OCI-LY7 (cell line): ENCODE results near the gene ANGPTL4. TPM values are rescaled to one million over a fixed set of nuclear protein-coding genes. Genes with fewer than 3 reads are reported as not detected.

Experiments used
- BruUV-seq: library from RNA; stranded (reverse); fragments of 400-500 nt; replicated peaks from 2 replicates; lab custom pipeline; 2021; lab: Mats Ljungman, UMichigan
- CTCF ChIA-PET: fragments of 300-600 bp; sonication (Branson Sonifier 250); formaldehyde crosslinking; loops from one replicate; lab custom pipeline; 2022; ENCODE audit warnings: antibody characterized with exemption; ENCODE audit not compliant: unreplicated experiment; lab: Charles Lee
- POLR2A ChIA-PET: fragments of 300-600 bp; sonication (Branson Sonifier 250); formaldehyde crosslinking; loops from one replicate; lab custom pipeline; 2022; ENCODE audit warnings: antibody characterized with exemption; lab: Charles Lee
- DNase-seq: peaks from one replicate; pipeline ENCODE4 v3.0.0-alpha.2; 2015; ENCODE audit warnings: low spot score
- H2AFZ ChIP-seq: fragments of 200-600 bp; sonication (generic), shearing (Covaris generic); 2 replicates; pipeline ENCODE4 v1.6.1; 2014; ENCODE audit warnings: mild to moderate bottlenecking, antibody characterized with exemption, low read length, moderate library complexity
- H3K27ac ChIP-seq: fragments of 200-600 bp; sonication (generic); 2 replicates; pipeline ENCODE4 v1.5.1; 2014; ENCODE audit warnings: mixed run types, low read depth, mild to moderate bottlenecking, moderate library complexity, low read length, inconsistent platforms; ENCODE audit not compliant: poor library complexity, severe bottlenecking
- H3K36me3 ChIP-seq: fragments of 200-600 bp; sonication (generic); 2 replicates; pipeline ENCODE4 v1.6.1; 2014; ENCODE audit warnings: mild to moderate bottlenecking, antibody characterized with exemption, low read length, moderate library complexity, mixed read lengths; ENCODE audit not compliant: insufficient read depth
- H3K4me1 ChIP-seq: fragments of 200-600 bp; sonication (generic); 2 replicates; pipeline ENCODE4 v1.5.1; 2014; ENCODE audit warnings: mild to moderate bottlenecking, low read length; ENCODE audit not compliant: insufficient read depth, poor library complexity, severe bottlenecking
- H3K4me2 ChIP-seq: fragments of 200-600 bp; sonication (generic); 2 replicates; pipeline ENCODE4 v1.6.1; 2014; ENCODE audit warnings: mild to moderate bottlenecking, low read length
- H3K4me3 ChIP-seq: fragments of 200-600 bp; sonication (generic); 2 replicates; pipeline ENCODE4 v1.5.1; 2014; ENCODE audit warnings: mild to moderate bottlenecking, low read depth, low read length; ENCODE audit not compliant: poor library complexity, severe bottlenecking
- H3K79me2 ChIP-seq: fragments of 200-600 bp; sonication (generic); 2 replicates; pipeline ENCODE4 v1.6.1; 2016; ENCODE audit warnings: low read depth, mild to moderate bottlenecking, low read length, moderate library complexity, mixed read lengths; ENCODE audit not compliant: insufficient read depth
- H3K9me2 ChIP-seq: fragments of 200-600 bp; sonication (generic); 2 replicates; pipeline ENCODE4 v1.6.1; 2016; ENCODE audit warnings: mild to moderate bottlenecking, low read length, mixed read lengths; ENCODE audit not compliant: insufficient read depth
- H3K9me3 ChIP-seq: fragments of 200-600 bp; sonication (generic); 2 replicates; pipeline ENCODE4 v1.6.1; 2014; ENCODE audit warnings: mild to moderate bottlenecking, mixed run types, low read length, mixed read lengths
- H4K20me1 ChIP-seq: fragments of 200-600 bp; sonication (generic); 2 replicates; pipeline ENCODE4 v1.6.1; 2014; ENCODE audit warnings: mild to moderate bottlenecking, antibody characterized with exemption, low read length, moderate library complexity, mixed read lengths; ENCODE audit not compliant: insufficient read depth
- EZH2phosphoT487 ChIP-seq: fragments of 200-600 bp; sonication (generic); IDR thresholded peaks from 2 replicates; pipeline ENCODE4 v1.6.1; 2018; ENCODE audit warnings: low read depth, borderline replicate concordance, mild to moderate bottlenecking, mixed run types, antibody characterized with exemption, low read length, moderate library complexity, mixed read lengths
- intact Hi-C: fragments of 100-400 bp; cut with micrococcal nuclease; formaldehyde crosslinking; loops from one replicate; pipeline ENCODE4 v1.10.0; 2022; ENCODE audit not compliant: unreplicated experiment
- total RNA-seq, 2 experiments: library from RNA; depleted of rRNA in 1 of 2; stranded (reverse); fragments of >200 nt in 1 of 2; shearing (Covaris generic) in 1 of 2; gene quantifications; 2 replicates each; pipeline ENCODE4 v1.2.3, GENCODE V29; 2014 to 2022
- TF ChIP-seq, protein P1 (sequence below): fragments of 200-600 bp; sonication (generic); conservative IDR thresholded peaks from 2 replicates; pipeline ENCODE4 v1.5.1; 2014; ENCODE audit warnings: mild to moderate bottlenecking, antibody characterized with exemption, low read length, moderate library complexity, mixed read lengths

Gene ANGPTL4
- total RNA-seq, 2 experiments from 2014 or later: not detected

DNA sequence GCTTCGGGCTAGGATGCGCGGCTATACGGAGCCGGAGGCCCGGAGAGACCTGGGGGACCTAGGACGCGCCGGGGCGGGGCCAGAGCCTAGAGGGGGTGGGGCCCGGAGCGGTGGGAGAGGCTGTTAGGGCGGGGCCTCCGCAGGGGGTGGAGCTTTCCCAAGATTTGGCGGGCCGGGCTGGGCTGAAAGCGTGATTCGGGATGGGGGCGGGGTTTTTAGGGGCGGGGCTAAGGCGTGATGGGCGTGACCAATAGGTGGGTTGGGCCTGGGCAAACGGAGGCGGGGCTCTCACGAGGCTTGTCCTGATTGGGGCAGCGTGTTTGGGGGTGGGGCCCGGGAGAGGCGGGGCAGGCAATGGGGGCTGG, 26.6 kb downstream of the ANGPTL4 start:
- H3K9me3 ChIP-seq: peaks cover 11% of the 10 kb centered on the region; the same call in 1 of the 2 replicates
- POLR2A ChIA-PET: interaction anchor here (0.6 to 1.6 kb wide), 4 partner anchors 11 to 92 kb away, joined by 4 to 6 read pairs (median 4); partner anchors contain the start of gene MARCHF2
- intact Hi-C loops: no loop called here
- peaks cover 14% of the 10 kb centered on the region for H3K4me1 ChIP-seq
- 0 out of 2 replicates have a peak, but pooled peaks cover 6% of the 10 kb centered on the region for H4K20me1 ChIP-seq
- peak; percentile 92 for DNase-seq
- no peak for TF ChIP-seq EZH2phosphoT487
- TF ChIP-seq, protein P1, sequence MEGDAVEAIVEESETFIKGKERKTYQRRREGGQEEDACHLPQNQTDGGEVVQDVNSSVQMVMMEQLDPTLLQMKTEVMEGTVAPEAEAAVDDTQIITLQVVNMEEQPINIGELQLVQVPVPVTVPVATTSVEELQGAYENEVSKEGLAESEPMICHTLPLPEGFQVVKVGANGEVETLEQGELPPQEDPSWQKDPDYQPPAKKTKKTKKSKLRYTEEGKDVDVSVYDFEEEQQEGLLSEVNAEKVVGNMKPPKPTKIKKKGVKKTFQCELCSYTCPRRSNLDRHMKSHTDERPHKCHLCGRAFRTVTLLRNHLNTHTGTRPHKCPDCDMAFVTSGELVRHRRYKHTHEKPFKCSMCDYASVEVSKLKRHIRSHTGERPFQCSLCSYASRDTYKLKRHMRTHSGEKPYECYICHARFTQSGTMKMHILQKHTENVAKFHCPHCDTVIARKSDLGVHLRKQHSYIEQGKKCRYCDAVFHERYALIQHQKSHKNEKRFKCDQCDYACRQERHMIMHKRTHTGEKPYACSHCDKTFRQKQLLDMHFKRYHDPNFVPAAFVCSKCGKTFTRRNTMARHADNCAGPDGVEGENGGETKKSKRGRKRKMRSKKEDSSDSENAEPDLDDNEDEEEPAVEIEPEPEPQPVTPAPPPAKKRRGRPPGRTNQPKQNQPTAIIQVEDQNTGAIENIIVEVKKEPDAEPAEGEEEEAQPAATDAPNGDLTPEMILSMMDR: no peak
- BruUV-seq: no TSS peak
- H3K4me3 ChIP-seq: peak overlapping the region; percentile 93
- no peaks in the 10 kb centered on the region; the same call in 1 of the 2 replicates for H3K36me3 ChIP-seq
- H3K9me2 ChIP-seq: no peaks in the 10 kb centered on the region
- H2AFZ ChIP-seq: peak overlapping the region; percentile 51; the same call in 1 of the 2 replicates
- peaks cover 12% of the 10 kb centered on the region; the same call in 1 of the 2 replicates for H3K79me2 ChIP-seq
- H3K27ac ChIP-seq: peak overlapping the region; percentile 87
- H3K4me2 ChIP-seq: peak overlapping the region; percentile 84
- CTCF ChIA-PET: interaction anchor here (2.1 kb wide), 1 partner anchor 23 kb away, joined by 8 read pairs; the partner anchor contains the start of gene MARCHF2

- Histone ChIP-seq H3K36me3 (no peaks in the 10 kb centered on the region), H3K79me2 (peaks cover 12% of the 10 kb centered on the region; the same call in 1 of the 2 replicates), H3K9me2 (no peaks in the 10 kb centered on the region), H3K4me2 (peak overlapping the region; percentile 84), H3K4me1 (peaks cover 14% of the 10 kb centered on the region), H4K20me1 (0 out of 2 replicates have a peak, but pooled peaks cover 6% of the 10 kb centered on the region), H3K9me3 (peaks cover 5% of the 10 kb centered on the region; the same call in 1 of the 2 replicates), H3K27ac (no peak overlapping the region), H3K4me3 (peak overlapping the region; percentile 93), H2AFZ (no peak overlapping the region)
- no TSS peak for BruUV-seq
- TF ChIP-seq, protein P1: no peak
- TF ChIP-seq EZH2phosphoT487: no peak
- DNase-seq: no peak
- intact Hi-C loops: no loop called here
- CTCF ChIA-PET: interaction anchor here (2.1 kb wide), 1 partner anchor 22 kb away, joined by 8 read pairs; the partner anchor contains the start of gene MARCHF2
- POLR2A ChIA-PET: interaction anchor here (1.6 kb wide), 1 partner anchor 22 kb away, joined by 6 read pairs; the partner anchor contains the start of gene MARCHF2
These were observed 27.5 kb downstream of the ANGPTL4 start for GRCh38 chr19:8391198-8392016.
